ENCODE measurements around the gene DEFB119.
"Not testable (repeated sequence)": the region's sequence is repeated elsewhere in the genome, so short reads cannot be mapped to it uniquely, and the experiment has no call there.

DEFB119 gene, protein sequence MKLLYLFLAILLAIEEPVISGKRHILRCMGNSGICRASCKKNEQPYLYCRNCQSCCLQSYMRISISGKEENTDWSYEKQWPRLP

GRCh38 chr20:31390490-31390889 is at the start of gene DEFB119:
Gene DEFB119 (minus strand): TSS chr20:31390590. CDS start chr20:31390483, 107 bp downstream.
- no peak for FAIRE-seq

DNA sequence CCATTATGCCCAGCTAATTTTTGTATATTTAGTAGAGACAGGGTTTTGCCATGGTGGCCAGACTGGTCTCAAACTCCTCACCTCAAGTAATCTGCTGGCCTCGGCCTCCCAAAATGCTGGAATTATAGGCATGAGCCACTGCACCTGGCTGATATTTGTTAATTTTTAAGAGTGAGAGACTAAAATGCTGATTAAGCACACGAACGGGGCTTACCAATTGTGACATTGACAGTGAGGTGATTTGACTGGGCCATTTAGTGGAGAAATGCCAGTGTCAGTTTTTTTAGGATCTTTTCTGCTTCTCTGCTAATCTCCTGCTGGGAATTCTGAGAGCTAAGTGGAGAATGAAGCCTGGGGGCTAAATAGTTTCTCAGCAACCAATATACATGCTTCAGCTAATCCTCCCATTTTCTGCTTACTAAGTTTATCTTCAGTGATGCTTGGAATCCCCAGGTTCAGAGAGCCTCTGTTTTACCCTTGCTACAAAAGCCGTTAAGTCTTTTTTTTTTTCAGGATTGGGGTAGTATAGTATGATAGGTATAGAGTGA is 40.3 kb upstream of the DEFB119 start:
- FAIRE-seq: no peak

DNA sequence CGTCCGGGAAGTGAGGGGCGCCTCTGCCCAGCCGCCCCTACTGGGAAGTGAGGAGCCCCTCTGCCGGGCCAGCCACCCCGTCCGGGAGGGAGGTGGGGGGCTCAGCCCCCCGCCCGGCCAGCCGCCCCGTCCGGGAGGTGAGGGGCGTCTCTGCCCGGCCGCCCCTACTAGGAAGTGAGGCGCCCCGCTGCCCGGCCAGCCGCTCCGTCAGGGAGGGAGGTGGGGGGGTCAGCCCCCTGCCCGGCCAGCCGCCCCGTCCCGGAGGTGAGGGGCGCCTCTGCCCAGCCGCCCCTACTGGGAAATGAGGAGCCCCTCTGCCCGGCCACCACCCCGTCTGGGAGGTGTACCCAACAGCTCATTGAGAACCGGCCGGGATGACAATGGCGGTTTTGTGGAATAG is 37.2 kb upstream of the DEFB119 start:
- not testable (repeated sequence) for FAIRE-seq

GRCh38 chr20:31426891-31427551 is 36.6 kb upstream of the DEFB119 start:
- FAIRE-seq: not testable (repeated sequence)

DNA sequence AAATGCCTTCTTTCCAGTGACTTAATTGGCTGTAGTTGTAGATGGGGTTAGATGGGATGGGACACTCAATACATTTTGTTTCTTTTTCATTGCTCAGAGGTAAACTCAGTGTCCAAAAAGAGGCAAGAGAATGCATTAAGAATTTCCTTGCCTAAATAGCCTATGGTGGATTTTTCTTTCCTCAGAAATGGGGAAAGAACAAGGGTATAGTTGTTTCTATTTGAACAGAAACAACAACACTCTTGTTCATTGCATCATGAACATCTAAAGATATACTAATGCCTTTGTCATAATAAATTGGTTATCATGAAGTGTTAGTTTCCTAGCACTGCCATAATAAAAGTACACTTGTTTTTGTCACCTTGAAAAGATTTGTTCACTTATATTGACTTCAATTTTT is 35.4 kb upstream of the DEFB119 start:
- FAIRE-seq: no peak

GRCh38 chr20:31418307-31418706 is 27.9 kb upstream of the DEFB119 start:
- FAIRE-seq: no peak

DNA sequence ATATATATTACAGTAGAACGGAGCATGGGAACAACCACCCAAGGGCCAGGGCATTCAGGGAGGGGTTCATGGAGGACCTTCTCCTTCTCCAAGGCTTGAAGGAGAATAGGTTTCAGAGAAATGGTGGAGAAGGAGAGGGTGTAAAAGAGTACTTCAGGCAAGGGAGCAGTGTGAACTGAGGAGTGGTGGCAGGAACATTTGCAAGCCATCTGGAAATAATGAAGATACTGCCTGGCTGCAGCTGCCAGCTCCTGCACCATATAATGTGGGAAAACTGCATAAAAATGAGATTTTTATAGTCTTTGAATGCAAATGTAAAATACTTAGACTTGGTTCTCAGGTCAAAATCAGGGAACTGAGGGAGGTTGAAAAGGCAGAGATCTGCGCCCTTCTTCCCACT is 25.3 kb upstream of the DEFB119 start:
- no peak for FAIRE-seq

GRCh38 chr20:31414381-31414780 is 24.0 kb upstream of the DEFB119 start:
- FAIRE-seq: no peak

DNA sequence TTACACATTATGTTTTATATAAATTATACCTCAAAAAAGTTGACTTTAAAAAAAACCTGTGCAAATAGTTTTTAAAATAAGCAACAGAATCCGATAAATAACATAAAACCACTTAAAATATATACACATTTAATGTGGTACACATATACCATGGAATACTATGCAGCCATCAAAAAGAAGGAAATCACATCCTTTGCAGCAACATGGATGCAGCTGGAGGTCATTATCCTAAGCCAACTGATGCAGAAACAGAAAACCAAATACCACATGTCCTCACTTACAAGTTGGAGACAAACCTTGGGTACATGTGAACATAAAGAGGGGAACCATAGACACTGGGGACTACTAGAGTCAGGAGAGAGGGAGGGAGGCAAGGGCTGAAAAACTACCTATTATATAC is 19.6 kb upstream of the DEFB119 start:
- FAIRE-seq: no peak

DNA sequence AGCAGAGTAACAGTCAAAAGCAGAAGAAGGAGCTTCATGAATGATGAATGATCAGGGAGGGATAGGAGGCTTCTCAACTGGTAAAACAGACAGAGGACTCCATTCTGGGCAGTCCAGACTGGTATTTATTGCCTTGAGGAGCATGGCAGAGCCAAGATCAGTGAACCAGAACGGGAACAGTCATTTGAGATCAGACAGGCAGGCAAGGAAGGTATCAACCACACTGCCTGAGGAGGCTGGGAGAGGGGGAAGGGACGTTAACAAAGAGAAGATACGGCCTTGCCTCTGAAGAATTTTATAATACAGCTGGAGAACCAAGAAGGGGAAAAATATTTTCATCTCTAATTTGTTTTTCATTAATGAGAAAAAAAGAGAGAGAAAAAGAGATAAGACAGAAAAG is 15.7 kb upstream of the DEFB119 start, which contains the start of gene DEFB121:
Gene DEFB121, minus strand, starts transcription at position 101 of the 400 bp plus-strand sequence. Its CDS starts 63 bp downstream, at position 38.
- FAIRE-seq: no peak

DNA sequence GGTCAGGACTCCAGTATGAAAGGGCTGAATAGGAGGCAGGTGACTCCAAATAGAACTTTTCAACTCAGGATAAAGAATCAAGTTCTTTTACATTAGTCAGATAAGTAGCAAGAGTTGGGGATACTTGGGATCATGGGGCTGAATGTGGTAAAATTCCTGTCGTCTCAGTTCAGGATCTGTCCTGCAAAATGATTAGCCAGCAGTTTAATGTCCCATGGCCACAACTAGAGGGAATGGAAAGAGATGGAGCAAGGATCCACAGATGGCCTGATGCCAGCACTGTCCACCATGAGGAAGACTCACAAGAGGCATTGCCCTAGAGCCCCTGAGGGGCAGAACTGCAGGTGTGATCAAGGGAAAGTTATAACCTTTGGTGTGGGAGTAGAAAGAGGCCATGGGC is 13.5 kb upstream of the DEFB119 start:
- FAIRE-seq: no peak

GRCh38 chr20:31394900-31395299 is 4.5 kb upstream of the DEFB119 start:
- no peak for FAIRE-seq

DNA sequence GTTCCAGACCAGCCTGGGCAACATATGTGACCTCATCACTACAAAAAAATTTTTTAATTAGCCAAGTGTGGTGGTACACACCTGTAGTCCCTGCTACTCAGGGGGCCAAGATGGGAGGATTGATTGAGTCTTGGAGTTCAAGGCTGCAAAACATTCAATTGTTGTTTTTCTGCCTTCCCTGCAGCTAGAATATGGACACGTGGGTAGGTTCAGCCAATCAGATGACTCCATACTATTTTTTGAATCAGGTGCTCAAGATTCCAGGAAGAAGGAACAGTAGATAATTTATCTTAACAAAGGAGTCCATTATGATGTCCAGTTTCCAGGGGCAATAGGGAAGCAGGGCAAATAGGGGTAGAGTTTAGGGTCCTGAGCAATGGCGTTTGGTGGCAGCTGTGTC is 2.4 kb upstream of the DEFB119 start:
- no peak for FAIRE-seq

- FAIRE-seq: no peak
These were observed 16.0 kb downstream of the DEFB119 start for GRCh38 chr20:31374346-31374745.

DNA sequence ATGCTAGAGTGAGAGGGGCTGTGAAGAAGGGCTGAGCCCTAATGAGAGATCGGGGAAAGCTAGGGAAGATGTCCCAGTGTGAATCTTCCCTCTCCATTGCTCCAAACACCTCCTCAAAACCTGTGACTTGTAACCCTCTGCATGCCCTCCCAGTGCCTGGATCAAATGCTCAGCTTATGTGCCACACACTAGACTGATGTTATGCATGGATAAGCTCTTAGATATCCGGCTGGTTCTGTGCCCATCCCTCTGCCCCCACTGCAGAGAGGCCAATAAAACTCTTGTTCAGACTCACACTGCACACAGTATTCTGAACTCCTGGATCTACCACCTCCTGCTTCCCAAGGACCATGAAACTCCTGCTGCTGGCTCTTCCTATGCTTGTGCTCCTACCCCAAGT is 22.1 kb downstream of the DEFB119 start, which contains the start of gene DEFB118:
Gene DEFB118, plus strand, starts transcription at position 301 of the 400 bp plus-strand sequence. Its CDS starts 50 bp downstream, at position 351.
- no peak for FAIRE-seq

GRCh38 chr20:31364272-31364671 is 26.1 kb downstream of the DEFB119 start:
- not testable (repeated sequence) for FAIRE-seq

GRCh38 chr20:31363295-31363694 is 27.1 kb downstream of the DEFB119 start:
- FAIRE-seq: no peak

DNA sequence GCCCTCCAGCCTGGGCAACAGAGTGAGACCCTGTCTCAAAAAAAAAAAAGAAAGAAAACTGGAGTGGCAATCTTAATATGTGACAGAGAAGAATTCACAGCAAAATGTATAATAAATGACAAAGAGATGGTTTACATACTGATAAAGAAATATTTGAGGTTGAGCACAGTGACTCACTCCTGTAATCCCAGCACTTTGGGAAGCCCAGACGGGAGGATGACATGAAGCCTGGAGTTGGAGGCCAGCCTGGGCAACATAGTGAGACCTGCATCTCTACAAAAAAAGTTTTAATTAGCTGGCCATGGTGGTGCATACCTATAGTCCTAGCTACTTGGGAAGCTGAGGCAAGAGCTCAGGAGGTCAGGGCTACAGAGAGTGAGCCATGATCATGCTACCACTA is 34.4 kb downstream of the DEFB119 start:
- no peak for FAIRE-seq

DNA sequence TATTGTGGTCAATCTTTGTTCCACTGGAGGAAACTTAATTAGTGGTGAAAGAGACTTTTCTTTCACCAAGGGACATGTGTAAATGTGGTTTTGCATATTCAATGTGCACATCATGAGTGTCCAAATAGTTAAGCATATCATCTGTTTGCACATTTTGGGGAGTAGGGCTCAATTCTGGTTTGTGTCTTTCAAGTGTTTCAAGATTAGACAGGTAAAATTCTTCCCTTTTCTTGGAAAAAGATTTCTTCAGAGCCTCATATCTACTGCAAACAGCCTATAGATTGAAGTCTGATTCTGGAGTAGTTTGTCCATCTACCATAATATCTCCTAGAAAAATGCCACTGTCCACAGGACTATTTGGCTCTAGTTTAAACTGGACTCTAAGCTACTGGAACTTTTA is 48.9 kb downstream of the DEFB119 start:
- no peak for FAIRE-seq

GRCh38 chr20:31330893-31331292 is 59.5 kb downstream of the DEFB119 start:
- no peak for FAIRE-seq
